Muscle layer of duodenum (tissue), 2 donors: ENCODE results near the gene DPEP3.

Experiments used
- H3K27ac ChIP-seq: one replicate; pipeline ENCODE4 v1.7.0; 2013; ENCODE audit warnings: mild to moderate bottlenecking, low read length
- H3K27me3 ChIP-seq: one replicate; pipeline ENCODE4 v1.7.0; 2013; ENCODE audit warnings: low read depth, mild to moderate bottlenecking, control low read depth, low read length
- H3K36me3 ChIP-seq, 2 donors: one replicate each; pipeline ENCODE4 v1.7.0; 2013; ENCODE audit warnings: low read length in 2 of 2, control low read depth in 1 of 2, mild to moderate bottlenecking in 1 of 2; ENCODE audit not compliant: insufficient read depth in 2 of 2, control insufficient read depth in 1 of 2
- H3K4me1 ChIP-seq, 2 donors: one replicate each; pipeline ENCODE4 v1.7.0; 2013; ENCODE audit warnings: low read length in 2 of 2, mild to moderate bottlenecking in 2 of 2, control low read depth in 1 of 2, moderate library complexity in 1 of 2; ENCODE audit not compliant: insufficient read depth in 2 of 2, control insufficient read depth in 1 of 2
- H3K4me3 ChIP-seq, 2 donors: one replicate each; pipeline ENCODE4 v1.7.0; 2013; ENCODE audit warnings: low read length in 2 of 2, low read depth in 1 of 2, mild to moderate bottlenecking in 1 of 2
- H3K9me3 ChIP-seq, 2 donors: one replicate each; pipeline ENCODE4 v1.7.0; 2013; ENCODE audit warnings: low read length in 2 of 2, control low read depth in 1 of 2, mild to moderate bottlenecking in 1 of 2; ENCODE audit not compliant: control insufficient read depth in 1 of 2
- donor health status: healthy.

Gene DPEP3

GRCh38 chr16:67992661-67993206, 12.4 kb upstream of the DPEP3 start:
- Histone ChIP-seq H3K27me3 (no peaks in the 10 kb centered on the region), H3K36me3 (no peaks in the 10 kb centered on the region), H3K27ac (no peak overlapping the region), H3K4me3 (peak overlapping the region in 1 of 2 donors; percentile 60), H3K4me1 (peaks cover 5 to 12% of the 10 kb centered on the region in 2 donors), H3K9me3 (no peaks in the 10 kb centered on the region)

DNA sequence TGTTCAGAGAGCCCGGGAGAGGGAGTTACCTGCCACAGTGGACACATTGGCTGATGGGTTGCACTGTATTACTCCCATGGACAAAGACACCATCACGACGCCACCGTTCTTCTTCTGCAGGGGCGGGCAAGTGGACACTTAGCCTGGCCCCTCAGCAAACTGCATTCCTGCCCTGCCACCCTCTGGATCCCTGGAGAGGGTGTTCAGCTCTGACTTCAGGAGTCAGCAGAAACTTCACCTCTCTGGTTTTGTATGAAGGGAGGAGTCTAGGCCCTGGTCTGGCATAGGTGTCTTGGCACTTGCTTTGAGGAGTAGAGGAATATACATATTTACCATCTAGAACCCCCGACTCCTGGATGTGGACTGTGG, 9.7 kb upstream of the DPEP3 start:
- no peak overlapping the region for H3K4me3 ChIP-seq
- H3K36me3 ChIP-seq, result no peaks in the 10 kb centered on the region
- H3K27me3 ChIP-seq, result no peaks in the 10 kb centered on the region
- no peak overlapping the region for H3K27ac ChIP-seq
- H3K4me1 ChIP-seq, result peaks cover 5 to 12% of the 10 kb centered on the region in 2 donors
- no peaks in the 10 kb centered on the region for H3K9me3 ChIP-seq

- Histone ChIP-seq H3K9me3 (no peaks in the 10 kb centered on the region), H3K27me3 (no peaks in the 10 kb centered on the region), H3K4me3 (no peak overlapping the region), H3K4me1 (peaks cover 5 to 16% of the 10 kb centered on the region in 2 donors), H3K36me3 (no peaks in the 10 kb centered on the region), H3K27ac (no peak overlapping the region)
Observed at GRCh38 chr16:67989322-67990017, 9.2 kb upstream of the DPEP3 start.

DNA sequence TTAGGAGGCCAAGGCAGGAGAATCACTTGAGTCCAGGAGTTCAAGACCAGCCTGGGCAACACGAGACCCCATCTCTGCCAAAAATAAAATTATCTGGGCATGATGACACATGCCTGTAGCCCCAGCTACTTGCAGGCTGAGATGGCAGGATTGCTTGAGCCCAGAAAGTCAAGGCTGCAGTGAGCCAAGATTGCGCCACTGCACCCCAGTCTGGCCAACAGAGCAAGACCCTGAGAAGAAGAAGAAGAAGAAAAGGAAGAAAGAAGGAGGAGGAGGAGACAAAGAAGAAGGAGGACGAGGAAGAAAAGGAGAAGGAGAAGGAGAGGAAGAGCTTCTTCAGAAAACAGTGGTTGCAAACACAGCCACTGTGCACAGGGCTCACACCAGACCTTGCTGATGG, 8.4 kb upstream of the DPEP3 start:
- no peak overlapping the region for H3K4me3 ChIP-seq
- H3K36me3 ChIP-seq, result no peaks in the 10 kb centered on the region
- no peaks in the 10 kb centered on the region for H3K27me3 ChIP-seq
- peaks cover 3 to 14% of the 10 kb centered on the region in 2 donors for H3K4me1 ChIP-seq
- no peak overlapping the region for H3K27ac ChIP-seq
- H3K9me3 ChIP-seq, result no peaks in the 10 kb centered on the region

DNA sequence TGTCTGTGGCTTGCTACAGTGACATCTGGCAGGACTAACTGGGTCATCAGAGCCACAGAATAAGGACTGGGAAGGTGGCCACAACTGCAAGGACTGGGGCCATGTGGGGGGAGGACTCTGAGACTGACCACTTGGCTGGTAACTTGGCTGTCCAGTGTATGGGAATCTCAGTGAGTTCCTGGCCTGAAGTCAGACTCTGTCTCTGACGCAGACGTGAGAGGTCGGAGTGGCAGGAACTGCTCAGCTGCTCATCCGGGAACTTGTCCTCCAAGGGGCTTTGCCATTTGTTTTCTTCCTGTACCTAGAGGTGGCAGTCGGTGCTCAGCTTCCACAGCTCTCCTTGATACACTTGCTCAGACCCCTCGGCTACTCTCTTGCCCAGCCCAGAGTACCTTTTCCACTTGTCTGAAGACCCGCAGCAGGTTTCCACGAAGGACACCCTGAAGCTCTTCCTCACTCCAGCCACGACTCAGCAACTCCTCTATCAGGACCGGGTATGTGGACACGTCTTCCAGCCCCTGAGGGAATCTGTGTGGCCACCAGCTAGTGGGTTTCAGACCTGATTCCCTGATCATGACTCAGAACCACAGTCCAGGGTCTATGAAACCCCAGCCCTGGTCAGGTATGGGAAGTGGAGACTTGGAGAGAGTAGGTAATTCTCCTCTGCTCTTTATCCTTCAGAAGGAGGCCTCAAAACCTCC, 7.3 kb upstream of the DPEP3 start:
- no peaks in the 10 kb centered on the region for H3K36me3 ChIP-seq
- no peaks in the 10 kb centered on the region for H3K9me3 ChIP-seq
- H3K27ac ChIP-seq, result no peak overlapping the region
- H3K27me3 ChIP-seq, result no peaks in the 10 kb centered on the region
- peaks cover 0 to 4% of the 10 kb centered on the region in 2 donors for H3K4me1 ChIP-seq
- no peak overlapping the region for H3K4me3 ChIP-seq

GRCh38 chr16:67986949-67987348, 6.7 kb upstream of the DPEP3 start:
- H3K4me1 ChIP-seq, result peaks cover 0 to 4% of the 10 kb centered on the region in 2 donors
- no peak overlapping the region for H3K27ac ChIP-seq
- H3K27me3 ChIP-seq, result no peaks in the 10 kb centered on the region
- H3K4me3 ChIP-seq, result no peak overlapping the region
- no peaks in the 10 kb centered on the region for H3K9me3 ChIP-seq
- H3K36me3 ChIP-seq, result no peaks in the 10 kb centered on the region

DNA sequence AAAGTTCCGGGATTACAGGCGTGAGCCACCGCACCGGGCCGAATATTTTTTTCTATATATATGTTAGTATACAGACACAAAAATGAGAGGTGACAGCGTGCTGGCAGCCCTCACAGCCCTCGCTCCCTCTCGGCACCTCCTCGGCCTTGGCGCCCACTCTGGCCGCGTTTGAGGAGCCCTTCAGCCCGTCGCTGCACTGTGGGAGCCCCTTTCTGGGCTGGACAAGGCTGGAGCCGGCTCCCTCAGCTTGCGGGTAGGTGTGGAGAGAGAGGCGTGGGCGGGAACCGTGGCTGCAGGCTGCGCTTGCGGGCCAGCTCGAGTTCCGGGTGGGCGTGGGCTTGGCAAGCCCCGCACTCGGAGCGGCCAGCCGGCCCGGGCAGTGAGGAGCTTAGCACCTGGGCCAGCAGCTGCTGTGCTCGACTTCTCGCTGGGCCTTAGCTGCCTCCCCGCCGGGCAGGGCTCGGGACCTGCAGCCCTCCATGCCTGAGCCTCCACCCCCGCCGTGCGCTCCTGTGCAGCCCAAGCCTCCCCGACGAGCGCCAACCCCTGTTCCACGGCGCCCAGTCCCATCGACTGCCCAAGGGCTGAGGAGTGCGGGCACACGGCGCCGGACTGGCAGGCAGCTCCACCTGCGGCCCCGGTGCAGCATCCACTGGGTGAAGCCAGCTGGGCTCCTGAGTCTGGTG, 1.9 kb upstream of the DPEP3 start:
- no peak overlapping the region for H3K4me3 ChIP-seq

GRCh38 chr16:67977469-67978227, 2.7 kb downstream of the DPEP3 start:
- Histone ChIP-seq H3K9me3 (no peaks in the 10 kb centered on the region), H3K4me3 (no peak overlapping the region), H3K27me3 (no peaks in the 10 kb centered on the region), H3K27ac (no peak overlapping the region), H3K4me1 (no peaks in the 10 kb centered on the region), H3K36me3 (no peaks in the 10 kb centered on the region)

More for the DNA sequence above, 1.9 kb upstream of the DPEP3 start:
- Histone ChIP-seq H3K9me3 (no peaks in the 10 kb centered on the region), H3K36me3 (no peaks in the 10 kb centered on the region), H3K27ac (no peak overlapping the region), H3K4me1 (peaks cover 0 to 4% of the 10 kb centered on the region in 2 donors), H3K27me3 (no peaks in the 10 kb centered on the region)

DNA sequence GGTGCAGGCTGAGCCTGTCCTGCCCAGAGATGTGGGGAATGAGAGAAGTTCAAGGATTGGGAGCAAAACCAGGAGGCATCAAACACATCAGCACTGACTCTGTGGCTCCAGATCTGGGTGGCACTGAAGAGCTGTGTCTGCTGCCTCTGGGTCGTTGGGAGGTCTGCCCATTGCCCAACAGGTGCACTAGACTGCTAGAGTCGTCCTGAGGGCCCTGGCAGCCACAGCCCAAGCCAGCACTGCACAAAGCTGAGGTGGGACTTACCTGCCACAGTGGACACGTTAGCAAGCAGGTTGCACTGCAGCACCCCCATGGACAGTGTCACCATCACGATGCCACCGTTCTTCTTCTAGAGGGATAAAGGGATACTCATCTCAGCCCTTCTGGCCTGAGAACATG, 3.3 kb downstream of the DPEP3 start:
- no peak overlapping the region for H3K27ac ChIP-seq
- H3K27me3 ChIP-seq, result no peaks in the 10 kb centered on the region

GRCh38 chr16:67976205-67976604, 4.1 kb downstream of the DPEP3 start:
- H3K27ac ChIP-seq, result no peak overlapping the region
- no peaks in the 10 kb centered on the region for H3K9me3 ChIP-seq
- no peak overlapping the region for H3K4me3 ChIP-seq
- no peaks in the 10 kb centered on the region for H3K36me3 ChIP-seq
- no peaks in the 10 kb centered on the region for H3K4me1 ChIP-seq
- H3K27me3 ChIP-seq, result no peaks in the 10 kb centered on the region

More for the DNA sequence above, 3.3 kb downstream of the DPEP3 start:
- no peaks in the 10 kb centered on the region for H3K36me3 ChIP-seq
- no peak overlapping the region for H3K4me3 ChIP-seq
- no peaks in the 10 kb centered on the region for H3K4me1 ChIP-seq
- H3K9me3 ChIP-seq, result no peaks in the 10 kb centered on the region
